Panc1 (cell line): ENCODE measurements around the gene NIPAL3.
"Not testable (repeated sequence)": the region's sequence is repeated elsewhere in the genome, so short reads cannot be mapped to it uniquely, and the experiment has no call there.

Experiments
- CTCF ChIP-seq: fragments of 450-650 bp; IDR thresholded peaks from 2 replicates; pipeline ENCODE4 v1.5.1; 2017; ENCODE audit warnings: mild to moderate bottlenecking
- POLR2AphosphoS5 ChIP-seq: IDR thresholded peaks from 2 replicates; pipeline ENCODE4 v1.6.1; 2012; ENCODE audit warnings: mild to moderate bottlenecking, low read depth, low read length, moderate library complexity

GRCh38 chr1:24520282-24520681 lies 104.7 kb downstream of the NIPAL3 start:
- not testable (repeated sequence) for TF ChIP-seq CTCF, POLR2AphosphoS5
